ENCODE measurements around the gene KIF20B.
A peak's percentile ranks its signal among the peaks of the same experiment; 100 is the strongest.
"Not testable (repeated sequence)": the region's sequence is repeated elsewhere in the genome, so short reads cannot be mapped to it uniquely, and the experiment has no call there.

Gene KIF20B

GRCh38 chr10:89693176-89693575 is 8.2 kb upstream of the KIF20B start:
- DNase-seq = no peak

- no peak for DNase-seq
Observed at GRCh38 chr10:89695307-89695706, 6.1 kb upstream of the KIF20B start.

- DNase-seq = no peak
Observed at GRCh38 chr10:89697946-89698345, 3.4 kb upstream of the KIF20B start.

DNA sequence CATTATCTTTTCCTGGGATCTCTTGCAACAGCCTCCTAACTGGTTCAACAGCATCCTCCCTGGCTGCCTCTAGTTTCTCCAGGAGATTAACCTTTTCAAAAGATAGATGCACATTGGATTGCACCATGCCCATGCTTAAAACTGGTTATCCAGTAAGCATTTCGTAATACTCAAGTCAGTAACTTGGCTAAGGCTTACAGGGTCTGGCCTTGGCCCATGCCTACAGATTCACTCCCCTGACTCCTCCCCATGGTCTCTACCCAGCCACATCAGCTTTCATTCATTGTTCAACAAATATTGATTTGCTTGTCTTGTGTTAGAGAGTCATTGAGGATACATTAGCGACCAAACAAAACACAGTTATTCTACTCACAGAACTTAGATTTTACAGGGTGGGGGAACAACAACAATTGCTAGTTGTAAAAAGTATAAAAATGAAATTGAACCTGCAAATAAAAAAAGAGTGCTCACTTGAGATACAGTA is 1.8 kb upstream of the KIF20B start:
- DNase-seq = no peak

GRCh38 chr10:89700923-89701241 is 508 bp upstream of the KIF20B start:
- DNase-seq = no peak

DNA sequence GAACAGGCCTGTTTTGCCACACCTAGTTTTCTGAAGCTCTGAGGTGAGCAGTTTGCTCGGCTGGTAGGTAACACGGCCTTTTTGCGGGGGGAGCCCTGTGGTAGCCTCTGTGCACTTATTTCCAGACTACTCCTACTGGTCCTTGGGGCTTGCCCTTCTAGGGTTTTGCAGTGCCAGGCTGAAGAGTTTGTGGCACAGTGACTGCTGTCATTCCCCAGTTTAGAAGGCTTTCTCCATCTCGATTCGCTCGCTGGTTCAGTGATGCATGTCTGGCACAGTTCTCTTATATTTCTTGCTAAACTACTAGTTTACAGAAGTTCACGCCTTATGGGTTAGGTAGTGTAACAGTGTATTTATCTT is 711 bp downstream of the KIF20B start:
- peak; percentile 1 for DNase-seq

DNA sequence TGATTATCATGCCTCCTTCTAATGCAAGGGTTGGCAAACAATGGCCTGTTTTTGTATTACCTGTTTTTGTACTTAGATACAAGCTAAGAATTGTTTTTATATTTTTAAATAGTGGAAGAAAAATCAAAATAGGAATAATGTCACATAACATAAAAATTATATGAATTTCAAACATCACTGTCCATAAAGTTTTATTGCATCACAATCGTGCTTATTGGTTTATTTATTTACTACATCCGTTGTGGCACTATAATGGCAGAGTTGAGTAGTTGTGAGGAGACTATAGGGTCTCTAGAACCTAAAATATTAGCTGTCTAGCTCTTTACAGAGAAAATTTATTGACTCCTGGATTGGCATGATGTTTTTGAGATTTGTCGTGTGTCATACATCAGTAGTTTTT is 4.1 kb downstream of the KIF20B start:
- no peak for DNase-seq

DNA sequence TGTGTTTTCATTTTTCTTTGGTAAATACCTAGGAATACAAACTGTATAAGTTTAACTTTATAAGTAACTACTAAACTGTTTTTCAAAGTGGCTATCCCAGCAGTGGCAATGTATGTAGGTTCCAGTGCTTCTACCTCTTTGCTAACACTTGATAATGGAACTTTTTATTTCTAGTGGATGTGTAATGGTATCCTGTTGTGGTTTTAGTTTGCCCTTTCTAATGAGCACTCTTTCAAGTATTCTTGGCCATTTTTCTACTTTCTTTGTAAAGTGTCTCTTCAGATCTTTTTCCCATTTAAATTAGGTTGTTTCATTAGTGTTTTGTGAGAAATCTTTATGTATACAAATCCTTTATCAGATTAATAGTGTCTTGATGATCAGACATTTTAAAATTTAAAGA is 4.6 kb downstream of the KIF20B start:
- no peak for DNase-seq

- no peak for DNase-seq
Observed at GRCh38 chr10:89707372-89707771, 6.0 kb downstream of the KIF20B start.

DNA sequence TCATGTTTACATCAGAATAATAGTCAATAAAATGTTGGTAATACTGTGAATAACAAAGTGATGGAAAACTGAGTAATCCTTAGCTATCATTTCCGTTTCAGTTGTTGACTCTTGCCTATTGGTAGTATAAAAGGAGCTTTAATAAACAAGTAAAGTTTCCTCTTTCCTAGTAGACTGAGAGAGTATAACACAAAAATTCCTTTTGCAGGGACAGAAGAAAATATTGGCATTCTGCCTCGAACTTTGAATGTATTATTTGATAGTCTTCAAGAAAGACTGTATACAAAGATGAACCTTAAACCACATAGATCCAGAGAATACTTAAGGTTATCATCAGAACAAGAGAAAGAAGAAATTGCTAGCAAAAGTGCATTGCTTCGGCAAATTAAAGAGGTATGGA is 9.4 kb downstream of the KIF20B start:
- DNase-seq = no peak

DNA sequence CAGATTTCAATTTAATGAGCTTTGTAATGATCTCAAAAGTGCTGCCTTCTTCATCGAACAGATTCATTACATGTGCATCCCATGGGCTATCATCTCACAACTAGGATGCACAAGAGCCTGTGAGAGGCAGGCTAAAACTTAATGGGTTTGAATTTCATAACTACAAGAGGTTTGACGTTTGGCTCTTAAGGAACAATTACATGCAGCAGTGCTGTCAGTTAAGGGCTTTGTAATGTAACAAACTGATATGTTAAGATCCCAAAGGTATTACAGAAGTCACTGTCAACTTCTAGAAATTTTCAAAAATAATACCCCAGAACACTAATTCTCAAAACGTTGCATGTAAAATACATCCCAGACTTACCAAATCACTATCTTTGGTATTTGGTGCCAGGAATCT is 33.2 kb downstream of the KIF20B start:
- DNase-seq = no peak

DNA sequence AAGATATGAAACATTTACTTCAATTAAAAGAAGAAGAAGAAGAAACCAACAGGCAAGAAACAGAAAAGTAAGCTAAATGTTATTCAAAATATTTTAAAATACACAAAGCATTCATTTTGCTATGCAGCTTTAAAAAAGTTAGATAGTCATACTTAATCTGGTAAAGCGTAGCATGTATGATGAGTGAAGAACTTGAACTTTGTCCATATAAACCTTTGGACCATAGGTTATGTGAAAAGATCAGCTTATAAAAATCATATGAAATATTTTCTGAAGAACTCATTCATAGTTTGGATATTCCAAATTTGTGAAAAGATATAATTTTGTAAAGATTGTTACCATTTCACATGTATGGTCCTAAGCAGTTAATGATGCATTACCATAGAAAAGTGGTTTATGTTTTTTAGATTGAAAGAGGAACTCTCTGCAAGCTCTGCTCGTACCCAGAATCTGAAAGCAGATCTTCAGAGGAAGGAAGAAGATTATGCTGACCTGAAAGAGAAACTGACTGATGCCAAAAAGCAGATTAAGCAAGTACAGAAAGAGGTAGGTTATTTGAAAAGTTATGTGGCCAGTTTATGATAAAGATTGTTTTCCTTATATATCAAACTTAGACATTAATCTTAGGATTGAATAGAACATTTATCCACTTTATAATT is 37.3 kb downstream of the KIF20B start:
- DNase-seq = no peak

GRCh38 chr10:89741126-89741762 is 39.9 kb downstream of the KIF20B start:
- no peak for DNase-seq

GRCh38 chr10:89744026-89744425 is 42.6 kb downstream of the KIF20B start:
- DNase-seq = no peak

DNA sequence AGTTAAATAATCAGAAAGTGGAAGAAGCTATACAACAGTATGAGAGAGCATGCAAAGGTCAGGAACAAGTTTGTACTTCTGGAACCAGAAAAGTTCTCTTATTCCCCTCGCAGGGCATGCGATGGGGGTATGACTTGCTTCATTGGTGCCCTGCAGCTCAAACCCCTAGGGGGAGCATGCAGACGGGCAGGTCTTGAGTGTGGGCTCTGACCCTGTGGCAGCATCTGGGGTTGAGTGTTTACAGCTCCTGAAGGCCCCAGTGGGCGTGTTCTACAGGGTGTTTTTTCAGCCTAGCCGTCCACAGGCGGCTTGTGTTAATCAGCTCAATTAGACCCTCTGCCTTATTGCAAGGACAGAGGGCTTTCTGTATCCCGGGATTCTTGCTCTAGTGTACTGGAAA is 44.5 kb downstream of the KIF20B start:
- DNase-seq = no peak

GRCh38 chr10:89750441-89750840 is 49.1 kb downstream of the KIF20B start:
- DNase-seq = no peak

DNA sequence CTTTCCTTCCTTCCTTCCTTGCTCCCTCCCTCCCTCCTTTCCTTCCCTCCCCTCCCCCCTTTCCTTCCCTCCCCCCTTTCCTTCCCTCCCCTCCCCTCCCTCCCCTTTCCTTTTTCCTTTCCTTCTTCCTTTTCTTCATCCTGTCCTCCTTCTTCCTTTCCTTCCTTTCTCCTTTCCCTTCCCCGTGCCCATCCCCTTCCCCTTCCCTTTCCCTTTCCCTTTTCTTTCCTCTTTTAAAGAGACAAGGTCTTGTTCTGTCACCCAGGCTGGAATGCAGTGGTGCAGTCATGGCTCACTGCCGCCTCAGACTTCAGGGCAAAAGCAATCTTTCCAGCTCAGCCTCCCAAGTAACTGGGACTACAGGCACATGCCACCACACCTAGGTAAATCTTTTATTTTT is 54.0 kb downstream of the KIF20B start:
- DNase-seq = no peak

GRCh38 chr10:89759531-89759930 is 58.1 kb downstream of the KIF20B start:
- DNase-seq = no peak

DNA sequence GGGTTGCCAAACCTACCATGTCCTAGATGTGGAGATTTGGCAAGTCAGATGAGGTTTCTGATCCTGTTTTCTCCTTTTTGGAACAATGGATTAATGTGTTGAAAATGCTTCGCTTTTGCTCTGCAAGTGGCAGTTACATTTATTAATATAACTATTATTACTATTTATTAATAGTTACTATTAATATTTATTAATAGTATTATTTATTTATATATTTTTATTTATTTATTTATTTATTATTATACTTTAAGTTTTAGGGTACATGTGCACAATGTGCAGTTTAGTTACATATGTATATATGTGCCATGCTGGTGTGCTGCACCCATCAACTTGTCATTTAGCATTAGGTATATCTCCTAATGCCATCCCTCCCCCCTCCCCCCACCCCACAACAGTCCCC is 62.3 kb downstream of the KIF20B start:
- not testable (repeated sequence) for DNase-seq

DNA sequence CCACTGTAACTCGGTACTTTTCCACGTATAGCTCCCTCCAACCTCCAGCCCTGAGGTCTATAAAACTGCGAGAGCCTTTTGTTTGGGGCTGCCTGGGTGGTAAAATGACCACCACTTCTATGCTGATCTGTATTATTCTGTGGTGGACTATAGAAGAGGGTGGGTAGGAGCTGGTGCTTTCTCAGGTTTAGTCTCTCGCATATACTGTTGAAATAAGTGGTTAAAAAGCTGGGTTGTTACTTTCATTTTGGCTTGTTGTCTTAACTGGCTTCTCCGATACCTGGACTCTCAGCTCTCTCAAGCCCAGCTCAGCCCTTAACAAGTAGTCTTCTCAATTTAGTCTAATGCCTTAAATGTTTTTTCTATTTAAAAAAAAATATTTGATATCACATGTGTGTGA is 70.3 kb downstream of the KIF20B start:
- no peak for DNase-seq

GRCh38 chr10:89773081-89773480 is 71.7 kb downstream of the KIF20B start:
- no peak for DNase-seq

- no peak for DNase-seq
Observed at GRCh38 chr10:89776665-89777064, 75.3 kb downstream of the KIF20B start.

- no peak for DNase-seq
Observed at GRCh38 chr10:89782470-89782869, 81.1 kb downstream of the KIF20B start.

DNA sequence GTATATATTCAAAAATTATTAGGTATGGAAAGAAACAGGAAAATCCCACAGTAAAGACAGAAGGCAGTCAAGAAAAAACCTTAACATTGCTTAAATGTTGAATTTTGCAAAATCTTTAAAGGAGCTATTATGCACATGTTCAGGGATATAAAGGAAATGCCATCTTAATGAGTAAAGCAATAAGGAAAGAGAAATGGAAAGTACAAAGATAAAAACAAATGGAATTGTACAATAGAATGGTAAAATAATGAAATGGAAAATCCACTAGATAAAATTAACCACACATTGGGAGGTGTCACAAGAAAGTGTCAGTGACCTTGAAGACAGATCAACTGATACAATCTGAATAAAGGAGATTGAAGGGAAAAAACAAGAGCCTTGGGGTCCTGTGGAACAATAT is 82.0 kb downstream of the KIF20B start:
- no peak for DNase-seq

- no peak for DNase-seq
Observed at GRCh38 chr10:89785095-89785494, 83.7 kb downstream of the KIF20B start.
